Left lobe of liver (tissue), 1 donor: ENCODE measurements around the gene KANK3. TPM values are rescaled to one million over a fixed set of nuclear protein-coding genes. Genes with fewer than 3 reads are reported as not detected.

Source experiments
- total RNA-seq: library from RNA; stranded (reverse); gene quantifications from one replicate; pipeline ENCODE4 v1.2.1, GENCODE V29; 2021
- donor health status: DM: no; HTN: yes; CAD: no.

Gene KANK3
- total RNA-seq, 1 donor from 2014 or later, result 7.2 TPM

Other genes starting within 250 kb of the KANK3 start
- gene FBN3, start 193.7 kb downstream of the KANK3 start, total RNA-seq, result 0.63 TPM
- 67.3 TPM for gene CERS4, start 133.9 kb downstream of the KANK3 start, total RNA-seq
- gene CD320, start 34.9 kb downstream of the KANK3 start, total RNA-seq, result 16.3 TPM
- gene NDUFA7, start 21.9 kb downstream of the KANK3 start, total RNA-seq, result 28.5 TPM
- gene RPS28, start 21.8 kb downstream of the KANK3 start, total RNA-seq, result 653 TPM
- gene ANGPTL4, start 20.9 kb upstream of the KANK3 start, total RNA-seq, result 64.2 TPM
- gene RAB11B, start 47.1 kb upstream of the KANK3 start, total RNA-seq, result 57.5 TPM
- gene MARCHF2, start 70.0 kb upstream of the KANK3 start, total RNA-seq, result 44.6 TPM
- 66.9 TPM for gene HNRNPM, start 101.7 kb upstream of the KANK3 start, total RNA-seq
- 1.7 TPM for gene PRAM1, start 159.4 kb upstream of the KANK3 start, total RNA-seq
- 12.0 TPM for gene ZNF414, start 170.9 kb upstream of the KANK3 start, total RNA-seq
- gene MYO1F, start 234.2 kb upstream of the KANK3 start, total RNA-seq, result 9.5 TPM